PC-9 (cell line): Measurements from ENCODE around the gene ARID2. TPM values are rescaled to one million over a fixed set of nuclear protein-coding genes. Genes with fewer than 3 reads are reported as not detected.

ENCODE experiments used
- BruUV-seq: library from RNA; stranded (reverse); fragments of 400-500 nt; replicated peaks from 2 replicates; lab custom pipeline; 2021; lab: Mats Ljungman, UMichigan
- CTCF ChIA-PET: fragments of 300-600 bp; sonication (Branson Sonifier 250); formaldehyde crosslinking; loops from one replicate; lab custom pipeline; 2022; ENCODE audit warnings: antibody characterized with exemption; lab: Charles Lee
- POLR2A ChIA-PET: fragments of 300-600 bp; sonication (Branson Sonifier 250); formaldehyde crosslinking; loops from one replicate; lab custom pipeline; 2022; ENCODE audit warnings: antibody characterized with exemption; ENCODE audit not compliant: unreplicated experiment; lab: Charles Lee
- DNase-seq, 2 experiments: peaks; one replicate each; pipeline versions ENCODE4 v3.0.0 to v3.0.0-alpha.2; 2015 to 2022; ENCODE audit warnings: mixed read lengths in 1 of 2
- H2AFZ ChIP-seq: fragments of 200-600 bp; sonication (generic); 2 replicates; pipeline ENCODE4 v1.8.1; 2017; ENCODE audit warnings: antibody characterized with exemption
- H3F3A ChIP-seq: fragments of 200-600 bp; sonication (generic); 2 replicates; pipeline ENCODE4 v1.8.1; 2017; ENCODE audit warnings: antibody characterized with exemption, mild to moderate bottlenecking, low read depth; ENCODE audit not compliant: insufficient read depth
- H3K27ac ChIP-seq: fragments of 200-600 bp; sonication (generic); 2 replicates; pipeline ENCODE4 v1.6.1; 2016; ENCODE audit warnings: mixed run types
- H3K27me3 ChIP-seq: fragments of 200-600 bp; sonication (generic); 2 replicates; pipeline ENCODE4 v1.6.1; 2016; ENCODE audit warnings: low read depth, mixed run types; ENCODE audit not compliant: insufficient read depth
- H3K36me3 ChIP-seq: fragments of 200-600 bp; sonication (generic); 2 replicates; pipeline ENCODE4 v1.6.1; 2016; ENCODE audit warnings: low read depth, mixed run types
- H3K4me1 ChIP-seq: fragments of 200-600 bp; sonication (generic); replicated peaks from 2 replicates; pipeline ENCODE4 v1.6.1; 2016; ENCODE audit warnings: mixed run types; ENCODE audit not compliant: insufficient read depth
- H3K4me2 ChIP-seq: fragments of 200-600 bp; sonication (generic); 2 replicates; pipeline ENCODE4 v1.6.1; 2017; ENCODE audit warnings: mixed run types
- H3K4me3 ChIP-seq: fragments of 200-600 bp; sonication (generic); 2 replicates; pipeline ENCODE4 v1.6.1; 2016; ENCODE audit warnings: mixed run types
- H3K79me2 ChIP-seq: fragments of 200-600 bp; sonication (generic); 2 replicates; pipeline ENCODE4 v1.6.1; 2017; ENCODE audit warnings: low read depth, mixed run types
- H3K9me2 ChIP-seq: fragments of 200-600 bp; sonication (generic); 2 replicates; pipeline ENCODE4 v1.8.1; 2017; ENCODE audit warnings: mild to moderate bottlenecking; ENCODE audit not compliant: insufficient read depth
- H3K9me3 ChIP-seq: fragments of 200-600 bp; sonication (generic); 2 replicates; pipeline ENCODE4 v1.8.1; 2016; ENCODE audit warnings: low read depth; ENCODE audit not compliant: insufficient read depth
- H4K20me1 ChIP-seq: fragments of 200-600 bp; sonication (generic); 2 replicates; pipeline ENCODE4 v1.8.1; 2017; ENCODE audit not compliant: insufficient read depth
- EZH2 ChIP-seq: fragments of 200-600 bp; sonication (generic); IDR thresholded peaks from 2 replicates; pipeline ENCODE4 v1.8.0; 2017; ENCODE audit warnings: antibody characterized with exemption, low read depth
- intact Hi-C: fragments of 100-400 bp; cut with micrococcal nuclease; formaldehyde crosslinking; loops from one replicate; pipeline ENCODE4 v1.10.0; 2022; ENCODE audit not compliant: unreplicated experiment
- total RNA-seq: library from RNA; stranded (reverse); gene quantifications from 2 replicates; pipeline ENCODE4 v1.2.3, GENCODE V29; 2021
- TF ChIP-seq, protein P1 (sequence below): fragments of 200-600 bp; sonication (generic); conservative IDR thresholded peaks from 2 replicates; pipeline ENCODE4 v1.6.1; 2017; ENCODE audit warnings: mixed run types, antibody characterized with exemption, mild to moderate bottlenecking, moderate library complexity

Gene ARID2
- total RNA-seq, 1 experiment from 2014 or later: 24.6 TPM

DNA sequence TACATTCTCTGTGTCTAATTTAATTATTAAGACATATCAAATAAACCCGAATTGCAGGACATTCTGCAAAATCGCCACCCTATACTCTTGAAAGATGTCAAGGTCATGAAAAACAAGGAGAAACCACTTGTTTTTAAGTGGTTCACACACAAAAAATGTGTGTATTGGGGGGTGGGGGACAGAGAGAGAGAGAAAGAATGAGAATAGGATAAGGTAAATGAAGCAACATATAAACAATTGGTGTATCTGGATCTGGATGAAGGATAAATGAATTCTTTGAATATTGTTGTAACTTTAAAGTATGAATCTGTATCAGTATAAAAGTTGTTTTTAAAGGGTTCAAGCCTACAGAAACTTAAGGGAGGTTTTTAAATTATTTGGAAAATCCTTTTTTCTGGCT, 72.1 kb downstream of the ARID2 start:
- BruUV-seq: no TSS peak
- Histone ChIP-seq H3K4me1 (no peaks in the 10 kb centered on the region), H3K4me3 (no peak overlapping the region), H3K4me2 (no peak overlapping the region), H3K79me2 (peaks cover 16% of the 10 kb centered on the region), H3F3A (no peaks in the 10 kb centered on the region), H3K9me2 (no peaks in the 10 kb centered on the region), H3K27ac (no peak overlapping the region), H3K9me3 (no peaks in the 10 kb centered on the region), H3K36me3 (no peaks in the 10 kb centered on the region; the same call in 1 of the 2 replicates), H3K27me3 (no peaks in the 10 kb centered on the region), H4K20me1 (no peaks in the 10 kb centered on the region; the same call in 1 of the 2 replicates), H2AFZ (no peak overlapping the region)
- intact Hi-C loops: no loop called here
- TF ChIP-seq EZH2: no peak
- TF ChIP-seq, protein P1, sequence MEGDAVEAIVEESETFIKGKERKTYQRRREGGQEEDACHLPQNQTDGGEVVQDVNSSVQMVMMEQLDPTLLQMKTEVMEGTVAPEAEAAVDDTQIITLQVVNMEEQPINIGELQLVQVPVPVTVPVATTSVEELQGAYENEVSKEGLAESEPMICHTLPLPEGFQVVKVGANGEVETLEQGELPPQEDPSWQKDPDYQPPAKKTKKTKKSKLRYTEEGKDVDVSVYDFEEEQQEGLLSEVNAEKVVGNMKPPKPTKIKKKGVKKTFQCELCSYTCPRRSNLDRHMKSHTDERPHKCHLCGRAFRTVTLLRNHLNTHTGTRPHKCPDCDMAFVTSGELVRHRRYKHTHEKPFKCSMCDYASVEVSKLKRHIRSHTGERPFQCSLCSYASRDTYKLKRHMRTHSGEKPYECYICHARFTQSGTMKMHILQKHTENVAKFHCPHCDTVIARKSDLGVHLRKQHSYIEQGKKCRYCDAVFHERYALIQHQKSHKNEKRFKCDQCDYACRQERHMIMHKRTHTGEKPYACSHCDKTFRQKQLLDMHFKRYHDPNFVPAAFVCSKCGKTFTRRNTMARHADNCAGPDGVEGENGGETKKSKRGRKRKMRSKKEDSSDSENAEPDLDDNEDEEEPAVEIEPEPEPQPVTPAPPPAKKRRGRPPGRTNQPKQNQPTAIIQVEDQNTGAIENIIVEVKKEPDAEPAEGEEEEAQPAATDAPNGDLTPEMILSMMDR: no peak
- POLR2A ChIA-PET: no interaction called here
- CTCF ChIA-PET: no interaction called here
- DNase-seq: no peak

DNA sequence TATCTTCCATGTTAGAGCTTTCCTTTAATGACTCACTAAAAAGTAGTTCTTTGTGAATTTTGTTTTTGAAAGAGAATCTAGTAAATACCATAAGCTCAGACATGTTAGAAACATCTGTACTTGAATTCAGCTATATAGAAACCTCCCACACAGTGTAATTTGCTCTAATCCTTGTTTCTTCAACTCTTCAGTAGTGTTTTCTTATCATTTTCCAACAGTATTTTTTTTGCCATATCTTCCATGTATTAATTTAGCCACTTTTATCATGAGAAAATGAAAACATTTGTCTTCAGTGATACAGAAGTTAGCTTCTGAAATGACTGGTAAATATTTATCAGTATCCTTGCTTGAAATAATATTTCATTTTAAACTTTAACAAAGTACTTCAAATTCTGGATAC, 73.6 kb downstream of the ARID2 start:
- H3K4me2 ChIP-seq: no peak overlapping the region
- intact Hi-C loops: no loop called here
- no peak for DNase-seq
- no peaks in the 10 kb centered on the region for H3K4me1 ChIP-seq
- no peaks in the 10 kb centered on the region for H3F3A ChIP-seq
- POLR2A ChIA-PET: interaction anchor here (0.6 kb wide), 1 partner anchor 50 kb away, joined by 4 read pairs; no protein-coding TSS in a partner anchor
- H4K20me1 ChIP-seq: no peaks in the 10 kb centered on the region; the same call in 1 of the 2 replicates
- H3K4me3 ChIP-seq: no peak overlapping the region
- no peak overlapping the region for H2AFZ ChIP-seq
- no peaks in the 10 kb centered on the region for H3K9me3 ChIP-seq
- BruUV-seq: no TSS peak
- H3K9me2 ChIP-seq: no peaks in the 10 kb centered on the region
- TF ChIP-seq, protein P1: no peak
- TF ChIP-seq EZH2: no peak
- peaks cover 29% of the 10 kb centered on the region for H3K79me2 ChIP-seq
- no peak overlapping the region for H3K27ac ChIP-seq
- no peaks in the 10 kb centered on the region for H3K27me3 ChIP-seq
- no peaks in the 10 kb centered on the region; the same call in 1 of the 2 replicates for H3K36me3 ChIP-seq
- CTCF ChIA-PET: interaction anchor here (0.5 kb wide), 1 partner anchor 9 kb away, joined by 11 read pairs; no protein-coding TSS in a partner anchor

DNA sequence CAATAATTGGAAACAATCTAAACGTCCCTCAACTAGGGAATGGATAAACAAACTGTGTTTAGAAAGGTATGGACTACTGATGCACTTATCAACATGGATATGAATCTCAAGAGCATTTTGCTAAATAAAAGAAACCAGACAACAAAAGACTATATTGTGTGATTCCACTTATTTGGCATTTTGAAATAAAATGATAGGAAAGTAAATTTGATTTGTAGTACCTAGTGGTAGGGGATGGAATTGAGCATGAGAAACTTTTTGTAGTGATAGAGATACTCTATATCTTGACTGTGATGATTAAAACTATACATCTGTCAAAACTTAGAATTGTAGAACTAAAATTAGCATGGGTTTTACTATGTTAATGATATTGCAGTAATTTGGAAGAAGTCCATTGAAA, 87.1 kb downstream of the ARID2 start:
- no peaks in the 10 kb centered on the region for H3K4me1 ChIP-seq

More for the DNA sequence above, 87.1 kb downstream of the ARID2 start:
- BruUV-seq: no TSS peak
- Histone ChIP-seq H3K9me2 (0 out of 2 replicates have a peak, but pooled peaks cover 6% of the 10 kb centered on the region), H3K9me3 (no peaks in the 10 kb centered on the region), H3K4me3 (no peak overlapping the region), H4K20me1 (peaks cover 4% of the 10 kb centered on the region; the same call in 1 of the 2 replicates), H3F3A (no peaks in the 10 kb centered on the region), H3K27ac (no peak overlapping the region), H3K27me3 (no peaks in the 10 kb centered on the region), H2AFZ (no peak overlapping the region), H3K36me3 (peaks cover 9% of the 10 kb centered on the region; the same call in 1 of the 2 replicates), H3K79me2 (no peaks in the 10 kb centered on the region), H3K4me2 (no peak overlapping the region)
- no peak for TF ChIP-seq EZH2
- TF ChIP-seq, protein P1: no peak
- CTCF ChIA-PET: no interaction called here
- no peak for DNase-seq
- POLR2A ChIA-PET: no interaction called here
- intact Hi-C loops: no loop called here
